Hematopoietic multipotent progenitor cell treated with erythropoietin and hydrocortisone succinate and interleukin-3 and kit ligand, for 8 days (in vitro differentiated cells): ENCODE data around the gene GRIK3.

Source experiments
- DNase-seq: peaks from one replicate; pipeline ENCODE4 v3.0.0-alpha.2; 2015

Gene GRIK3

DNA sequence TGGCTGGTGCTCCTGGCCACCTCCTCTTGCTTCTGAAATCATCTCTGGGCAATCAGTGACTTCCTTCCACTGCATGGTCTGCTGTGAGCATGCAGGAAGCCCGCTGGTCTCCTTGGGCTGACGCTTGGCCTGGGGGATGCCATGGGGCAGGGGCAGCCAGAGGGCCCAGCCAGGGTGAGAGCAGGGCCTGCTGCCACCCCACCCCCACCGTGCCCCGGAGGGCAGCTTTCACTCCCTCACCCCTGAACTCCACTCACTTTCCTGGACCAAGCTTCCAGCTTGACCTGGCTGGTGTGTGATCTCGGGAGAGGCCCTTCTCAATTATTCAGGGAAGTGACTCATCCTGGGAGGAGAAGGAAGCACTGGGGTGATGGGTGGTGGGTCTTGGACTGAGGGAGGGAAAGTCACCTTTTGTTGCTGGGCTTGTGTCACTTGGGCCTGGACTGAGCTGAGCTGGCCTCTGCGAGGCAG is 281.4 kb downstream of the GRIK3 start:
- DNase-seq = no peak

DNA sequence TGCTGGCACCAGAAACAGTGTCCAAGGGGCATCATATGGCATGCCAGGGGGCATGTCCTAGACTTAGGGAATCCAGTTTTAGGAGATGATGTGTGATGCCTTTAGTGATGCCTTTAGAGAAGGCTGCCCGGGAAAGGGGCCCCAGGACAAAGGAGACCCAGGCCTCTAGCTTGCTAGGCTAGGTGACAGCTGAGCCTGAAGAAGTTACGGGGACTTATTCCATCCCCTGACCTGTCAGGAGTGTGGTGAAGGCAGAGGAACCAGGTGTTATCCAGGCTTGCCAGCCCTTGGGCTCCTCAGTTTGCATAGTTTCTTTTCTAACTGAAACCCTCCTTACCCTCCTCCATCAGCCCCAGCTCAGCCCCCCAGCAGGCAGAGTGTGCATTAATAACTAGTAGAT is 281.9 kb downstream of the GRIK3 start:
- no peak for DNase-seq

DNA sequence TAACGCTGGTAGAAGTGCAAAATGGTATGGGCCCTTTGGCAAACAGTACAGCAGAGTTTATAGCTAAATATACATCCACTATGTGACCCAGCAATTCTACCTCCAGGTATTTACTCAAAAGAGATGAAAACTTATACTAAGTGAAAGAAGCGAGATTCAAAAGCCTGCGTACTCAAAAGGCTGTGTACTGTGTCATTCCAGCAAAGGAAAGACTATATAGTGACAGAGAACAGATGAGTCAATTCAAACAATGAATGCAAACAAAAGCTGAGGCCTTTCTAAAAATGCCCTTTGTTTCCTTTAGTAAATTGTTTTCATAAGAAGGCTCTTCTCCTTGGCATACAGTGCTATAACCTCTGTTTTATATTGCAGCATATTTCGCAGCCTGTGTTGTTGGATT is 282.8 kb downstream of the GRIK3 start:
- DNase-seq = no peak

DNA sequence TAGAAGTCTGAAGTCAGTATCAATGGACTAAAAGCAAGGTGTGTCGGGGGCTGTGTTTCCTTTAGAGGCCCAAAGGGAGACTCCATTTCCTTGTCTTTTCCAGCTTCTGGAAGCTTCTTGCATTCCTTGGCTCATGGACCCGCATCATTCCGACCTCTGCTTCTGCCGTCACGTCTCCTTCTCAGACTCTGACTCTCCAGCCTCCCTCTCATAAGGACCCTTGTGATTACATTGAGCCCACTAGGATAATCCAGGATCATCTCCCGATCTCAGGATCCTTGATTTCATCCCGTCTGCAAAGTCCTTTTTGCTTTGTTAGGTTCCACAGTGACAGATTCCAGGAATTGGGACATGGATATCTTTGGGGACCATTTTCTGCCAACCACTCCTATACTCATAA is 285.8 kb downstream of the GRIK3 start:
- no peak for DNase-seq
